ENCODE measurements around the gene CLSTN2.

CLSTN2 gene

GRCh38 chr3:140599009-140599408, 664.0 kb downstream of the CLSTN2 start:
- Mint-ChIP-seq H3K9me3 (no peaks in the 10 kb centered on the region), H3K36me3 (no peaks in the 10 kb centered on the region), H3K27ac (no peak overlapping the region), H3K4me1 (no peaks in the 10 kb centered on the region), H3K4me3 (no peak overlapping the region), H3K27me3 (no peaks in the 10 kb centered on the region)
- ATAC-seq (ENCODE audit: low read depth) (no peak), DNase-seq (ENCODE audit: low spot score in 2 of 2) (no peak)

DNA sequence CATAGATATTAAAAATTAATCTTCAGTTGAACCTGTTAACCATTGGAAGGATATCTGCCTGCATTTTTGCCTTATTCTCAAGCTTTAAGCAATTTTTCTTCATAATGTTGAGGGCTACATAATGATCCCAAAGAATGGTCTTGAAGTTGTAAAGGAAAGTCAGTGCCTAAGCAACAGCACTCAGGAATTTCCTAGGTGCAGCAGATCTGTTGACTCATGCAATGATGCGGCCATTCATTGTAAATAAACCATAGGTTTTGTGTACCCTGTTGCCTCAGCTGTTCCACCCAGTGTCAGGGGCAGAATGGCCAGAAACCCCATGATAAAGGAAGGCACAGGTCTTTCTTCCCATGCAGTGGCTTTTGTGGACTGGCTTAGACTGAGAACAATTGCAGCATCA, 664.5 kb downstream of the CLSTN2 start:
- Mint-ChIP-seq H3K4me1 (no peaks in the 10 kb centered on the region), H3K4me3 (no peak overlapping the region), H3K36me3 (no peaks in the 10 kb centered on the region), H3K9me3 (no peaks in the 10 kb centered on the region), H3K27ac (no peak overlapping the region), H3K27me3 (no peaks in the 10 kb centered on the region)
- ATAC-seq (ENCODE audit: low read depth) (no peak), DNase-seq (ENCODE audit: low spot score in 2 of 2) (no peak)

DNA sequence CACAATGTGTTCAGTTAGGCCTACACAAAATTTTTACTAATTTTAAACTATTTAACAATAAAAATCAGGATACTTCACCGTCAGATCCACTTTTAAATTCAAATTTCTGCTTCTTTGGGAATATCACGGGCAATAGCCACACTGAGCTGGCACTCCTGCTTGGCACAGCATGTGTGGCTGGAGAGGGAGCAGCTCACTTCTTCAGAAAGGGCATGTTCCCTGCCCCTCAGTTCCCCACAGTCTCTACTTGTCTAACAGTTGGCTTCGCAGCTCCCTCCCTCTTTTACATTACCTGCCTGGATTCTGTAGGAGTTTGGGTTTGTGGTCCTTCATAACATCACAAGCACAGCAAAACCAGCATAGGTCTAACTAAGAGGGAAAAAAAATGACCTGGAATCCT, 666.9 kb downstream of the CLSTN2 start:
- Mint-ChIP-seq H3K27ac (no peak overlapping the region), H3K36me3 (no peaks in the 10 kb centered on the region), H3K9me3 (no peaks in the 10 kb centered on the region), H3K4me3 (no peak overlapping the region), H3K4me1 (no peaks in the 10 kb centered on the region), H3K27me3 (no peaks in the 10 kb centered on the region)
- ATAC-seq (ENCODE audit: low read depth) (no peak), DNase-seq (ENCODE audit: low spot score in 2 of 2) (no peak)

- ATAC-seq (ENCODE audit: low read depth) (no peak), DNase-seq (ENCODE audit: low spot score in 2 of 2) (no peak)
- H3K27me3 Mint-ChIP-seq = no peaks in the 10 kb centered on the region
- no peak overlapping the region for H3K27ac Mint-ChIP-seq
- H3K4me3 Mint-ChIP-seq = no peak overlapping the region
- H3K9me3 Mint-ChIP-seq = no peaks in the 10 kb centered on the region
- no peaks in the 10 kb centered on the region for H3K4me1 Mint-ChIP-seq
- no peaks in the 10 kb centered on the region for H3K36me3 Mint-ChIP-seq
Observed at GRCh38 chr3:140602781-140603180, 667.8 kb downstream of the CLSTN2 start.

DNA sequence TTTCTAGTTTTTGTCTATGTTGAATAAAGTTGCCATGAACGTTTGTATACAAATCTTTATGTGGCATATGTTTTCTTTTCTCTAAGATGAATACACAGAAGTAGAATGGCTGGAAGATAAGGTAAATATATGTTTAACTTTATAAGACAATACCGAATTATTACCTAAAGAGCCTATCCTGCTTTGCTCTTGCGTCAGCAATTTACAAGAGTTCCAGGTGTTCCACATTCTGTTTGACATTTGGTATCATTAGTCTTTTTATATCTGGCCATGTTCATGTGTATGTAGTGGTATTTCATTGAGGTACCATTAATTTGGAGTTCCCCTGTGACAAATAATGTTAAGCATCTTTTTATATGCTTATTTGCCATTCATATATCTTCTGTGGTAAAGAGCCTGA, 668.8 kb downstream of the CLSTN2 start:
- DNase-seq (ENCODE audit: low spot score in 2 of 2) = no peak
- ATAC-seq (ENCODE audit: low read depth) = no peak
- Mint-ChIP-seq H3K27ac (no peak overlapping the region), H3K27me3 (no peaks in the 10 kb centered on the region), H3K36me3 (no peaks in the 10 kb centered on the region), H3K4me3 (no peak overlapping the region), H3K4me1 (no peaks in the 10 kb centered on the region), H3K9me3 (peaks cover 2% of the 10 kb centered on the region)

- Mint-ChIP-seq H3K27ac (no peak overlapping the region), H3K4me3 (no peak overlapping the region)
- ATAC-seq (ENCODE audit: low read depth) = no peak
Observed at GRCh38 chr3:140610544-140610943, 675.6 kb downstream of the CLSTN2 start.

GRCh38 chr3:140614001-140614400, 679.0 kb downstream of the CLSTN2 start:
- Mint-ChIP-seq H3K4me1 (no peaks in the 10 kb centered on the region), H3K4me3 (no peak overlapping the region), H3K36me3 (no peaks in the 10 kb centered on the region), H3K27me3 (peaks cover 1% of the 10 kb centered on the region), H3K9me3 (peaks cover 11% of the 10 kb centered on the region), H3K27ac (no peak overlapping the region)
- ATAC-seq (ENCODE audit: low read depth) (no peak), DNase-seq (ENCODE audit: low spot score in 2 of 2) (no peak)

More at GRCh38 chr3:140610544-140610943, 675.6 kb downstream of the CLSTN2 start:
- no peaks in the 10 kb centered on the region for H3K27me3 Mint-ChIP-seq
- no peaks in the 10 kb centered on the region for H3K4me1 Mint-ChIP-seq
- H3K9me3 Mint-ChIP-seq = peaks cover 2% of the 10 kb centered on the region
- no peaks in the 10 kb centered on the region for H3K36me3 Mint-ChIP-seq
- no peak for DNase-seq (ENCODE audit: low spot score in 2 of 2)

DNA sequence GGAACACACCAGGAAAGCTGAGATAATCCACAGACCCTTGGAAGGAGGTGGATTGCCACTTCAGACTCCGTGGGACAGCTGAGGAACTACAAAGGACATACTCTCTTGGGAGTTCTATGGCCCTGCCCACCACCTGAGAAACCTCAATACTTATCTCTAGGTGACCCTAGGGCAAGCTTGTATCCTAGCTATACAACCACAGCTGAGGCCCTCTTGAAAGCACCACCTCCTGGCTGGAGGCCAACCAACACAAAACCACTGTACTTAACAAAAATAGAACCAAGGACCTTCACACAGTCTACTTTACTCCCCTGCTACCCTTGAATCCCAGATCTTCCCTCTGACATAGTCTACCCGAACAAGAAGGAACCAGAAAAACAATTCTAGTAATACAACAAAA, 682.1 kb downstream of the CLSTN2 start:
- H3K4me1 Mint-ChIP-seq = no peaks in the 10 kb centered on the region
- DNase-seq (ENCODE audit: low spot score in 2 of 2) = no peak
- no peak for ATAC-seq (ENCODE audit: low read depth)
- peaks cover 1% of the 10 kb centered on the region for H3K27me3 Mint-ChIP-seq
- H3K27ac Mint-ChIP-seq = no peak overlapping the region
- no peaks in the 10 kb centered on the region for H3K36me3 Mint-ChIP-seq
- peaks cover 11% of the 10 kb centered on the region for H3K9me3 Mint-ChIP-seq
- no peak overlapping the region for H3K4me3 Mint-ChIP-seq

DNA sequence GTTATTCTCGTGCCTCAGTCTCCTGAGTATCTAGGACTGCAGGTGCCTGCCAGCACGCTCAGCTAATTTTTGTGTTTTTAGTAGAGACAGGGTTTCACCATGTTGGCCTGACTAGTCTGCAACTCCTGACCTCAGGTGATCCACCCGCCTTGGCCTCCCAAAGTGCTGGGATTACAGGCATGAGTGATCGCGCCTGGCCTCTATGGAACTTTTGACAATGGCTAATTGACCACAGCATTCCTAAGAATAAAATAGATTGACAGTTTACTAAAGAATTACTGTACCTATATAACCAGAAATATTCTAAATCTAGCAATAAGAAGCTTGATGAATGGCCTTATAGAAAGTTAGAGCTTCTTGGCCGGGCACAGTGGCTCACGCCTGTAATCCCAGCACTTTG, 691.9 kb downstream of the CLSTN2 start:
- H3K36me3 Mint-ChIP-seq = no peaks in the 10 kb centered on the region
- no peak overlapping the region for H3K4me3 Mint-ChIP-seq
- DNase-seq (ENCODE audit: low spot score in 2 of 2) (no peak), ATAC-seq (ENCODE audit: low read depth) (no peak)
- no peaks in the 10 kb centered on the region for H3K4me1 Mint-ChIP-seq
- H3K9me3 Mint-ChIP-seq = peaks cover 1% of the 10 kb centered on the region
- no peak overlapping the region for H3K27ac Mint-ChIP-seq
- no peaks in the 10 kb centered on the region for H3K27me3 Mint-ChIP-seq
